Epithelial cell of alveolus of lung (primary cell): ENCODE results near the gene PGA4. TPM values are rescaled to one million over a fixed set of nuclear protein-coding genes. Genes with fewer than 3 reads are reported as not detected.

Experiments
- total RNA-seq: library from RNA; depleted of rRNA; stranded (reverse); fragments of >200 nt; gene quantifications from 2 replicates; pipeline ENCODE4 v1.2.1, GENCODE V29; 2015

The PGA4 gene
- not detected in 2 replicates for total RNA-seq

DNA sequence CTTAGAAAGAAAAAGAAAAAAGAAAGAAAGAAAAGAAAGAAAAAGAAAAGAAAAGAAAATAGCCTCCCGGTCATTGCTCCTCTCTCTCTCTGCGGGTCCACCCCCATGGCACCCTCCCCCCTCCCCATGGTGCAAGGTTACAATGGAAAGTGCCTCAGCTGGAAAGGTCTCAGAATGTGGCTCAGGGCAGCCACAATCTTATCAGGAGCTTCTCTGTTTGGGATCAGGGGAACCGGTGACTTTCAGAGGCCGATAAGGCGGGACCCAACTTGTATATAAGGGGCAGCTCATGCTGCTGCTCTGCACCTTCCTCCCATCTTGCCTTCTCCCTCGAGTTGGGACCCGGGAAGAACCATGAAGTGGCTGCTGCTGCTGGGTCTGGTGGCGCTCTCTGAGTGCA lies at the start of gene PGA4:
Gene PGA4 (plus strand): TSS at position 301 of the 400 bp plus-strand sequence. CDS start 54 bp downstream, at position 355.

GRCh38 chr11:61202950-61203746 lies 19.0 kb upstream of the PGA4 start, which contains the start of gene PGA3:
PGA3 (plus strand) TSS chr11:61203515; CDS start chr11:61203565, 50 bp downstream.

GRCh38 chr11:61240875-61241274 lies 18.7 kb downstream of the PGA4 start, which contains the start of gene PGA5:
PGA5 (plus strand) TSS chr11:61241175; CDS start chr11:61241227, 52 bp downstream.

Other genes with a start within 250 kb of the PGA4 start
- gene CD5, start 119.9 kb upstream of the PGA4 start, total RNA-seq = not detected in 2 replicates
- gene VPS37C, start 60.9 kb upstream of the PGA4 start, total RNA-seq = 11.8 and 24.8 TPM in 2 replicates
- gene PGA3, start 18.8 kb upstream of the PGA4 start, total RNA-seq = not detected in 2 replicates
- not detected in 2 replicates for gene PGA5, start 18.8 kb downstream of the PGA4 start, total RNA-seq
- 2.3 and 2.6 TPM in 2 replicates for gene VWCE, start 73.0 kb downstream of the PGA4 start, total RNA-seq
- gene DDB1, start 110.8 kb downstream of the PGA4 start, total RNA-seq = 149 and 190 TPM in 2 replicates
- gene TKFC, start 110.9 kb downstream of the PGA4 start, total RNA-seq = 27.5 and 28.5 TPM in 2 replicates
- gene CYB561A3, start 139.5 kb downstream of the PGA4 start, total RNA-seq = 51.8 and 72.4 TPM in 2 replicates
- gene TMEM138, start 140.0 kb downstream of the PGA4 start, total RNA-seq = 19.6 and 27.9 TPM in 2 replicates
- gene TMEM216, start 170.2 kb downstream of the PGA4 start, total RNA-seq = 12.4 and 14.0 TPM in 2 replicates
- 38.4 and 44.2 TPM in 2 replicates for gene CPSF7, start 207.6 kb downstream of the PGA4 start, total RNA-seq
- 36.4 and 45.3 TPM in 2 replicates for gene SDHAF2, start 207.8 kb downstream of the PGA4 start, total RNA-seq